BE2C (cell line): ENCODE results near the gene PARP6. TPM values are rescaled to one million over a fixed set of nuclear protein-coding genes. Genes with fewer than 3 reads are reported as not detected.
A peak's percentile ranks its signal among the peaks of the same experiment; 100 is the strongest.

Experiments used
- DNase-seq: peaks from one replicate; pipeline ENCODE4 v3.0.0-alpha.2; 2020
- H3K27me3 ChIP-seq: fragments of 250-450 bp; sonication (Bioruptor Pico); 2 replicates; pipeline ENCODE4 v1.5.1; 2020; ENCODE audit warnings: mild to moderate bottlenecking
- H3K36me3 ChIP-seq: fragments of 250-450 bp; sonication (Bioruptor Pico); 2 replicates; pipeline ENCODE4 v1.5.1; 2020; ENCODE audit warnings: mild to moderate bottlenecking
- H3K4me1 ChIP-seq: fragments of 250-450 bp; sonication (Bioruptor Pico); 2 replicates; pipeline ENCODE4 v1.5.1; 2020
- H3K4me3 ChIP-seq: 2 replicates; pipeline ENCODE4 v1.5.1; 2011; ENCODE audit warnings: low read depth, low read length
- H3K9me3 ChIP-seq: fragments of 250-450 bp; sonication (Bioruptor Pico); 2 replicates; pipeline ENCODE4 v1.5.1; 2020
- CTCF ChIP-seq: IDR thresholded peaks from 2 replicates; pipeline ENCODE4 v1.5.1; 2012; ENCODE audit warnings: mild to moderate bottlenecking, low read depth, low read length
- polyA plus RNA-seq: library from polyadenylated mRNA; unstranded; fragments of >200 nt; gene quantifications from one replicate; pipeline ENCODE4 v1.2.1, GENCODE V29; 2012; ENCODE audit warnings: low read depth, missing spikeins; ENCODE audit not compliant: insufficient read length, insufficient read depth

Gene PARP6
- 260 TPM for polyA plus RNA-seq

- TF ChIP-seq CTCF: peak; percentile 70
- H3K36me3 ChIP-seq: peaks cover 15% of the 10 kb centered on the region
These were observed at the start of gene PARP6 for GRCh38 chr15:72272213-72272996. PARP6 (minus strand) TSS chr15:72272554; CDS start chr15:72267477, 5,077 bp downstream.

GRCh38 chr15:72319985-72320671, 47.8 kb upstream of the PARP6 start, which contains the start of gene CELF6:
CELF6 (minus strand) TSS chr15:72320157; CDS start chr15:72319874, 283 bp downstream.
- Histone ChIP-seq H3K36me3 (no peaks in the 10 kb centered on the region), H3K4me3 (peak within 1 kb of the TSS; percentile 67), H3K9me3 (no peaks in the 10 kb centered on the region), H3K27me3 (no peaks in the 10 kb centered on the region), H3K4me1 (peaks cover 14% of the 10 kb centered on the region)
- peak; percentile 99 for DNase-seq
- no peak for TF ChIP-seq CTCF

More at GRCh38 chr15:72272213-72272996, at the start of gene PARP6:
- peak; percentile 99 for DNase-seq
- no peaks in the 10 kb centered on the region for H3K9me3 ChIP-seq
- no peaks in the 10 kb centered on the region for H3K27me3 ChIP-seq
- peak within 1 kb of the TSS; percentile 81 for H3K4me3 ChIP-seq
- H3K4me1 ChIP-seq: no peaks in the 10 kb centered on the region

GRCh38 chr15:72319360-72319984, 47.1 kb upstream of the PARP6 start:
- Histone ChIP-seq H3K36me3 (no peaks in the 10 kb centered on the region), H3K27me3 (no peaks in the 10 kb centered on the region), H3K4me1 (peaks cover 14% of the 10 kb centered on the region), H3K9me3 (no peaks in the 10 kb centered on the region), H3K4me3 (peak overlapping the region; percentile 57)
- no peak for TF ChIP-seq CTCF
- no peak for DNase-seq

GRCh38 chr15:72318408-72318942, 46.1 kb upstream of the PARP6 start:
- no peaks in the 10 kb centered on the region for H3K27me3 ChIP-seq
- peaks cover 14% of the 10 kb centered on the region for H3K4me1 ChIP-seq
- TF ChIP-seq CTCF: no peak
- no peak overlapping the region for H3K4me3 ChIP-seq
- H3K9me3 ChIP-seq: no peaks in the 10 kb centered on the region
- no peak for DNase-seq
- H3K36me3 ChIP-seq: no peaks in the 10 kb centered on the region

- Histone ChIP-seq H3K36me3 (no peaks in the 10 kb centered on the region), H3K9me3 (no peaks in the 10 kb centered on the region), H3K4me3 (no peak overlapping the region), H3K4me1 (peaks cover 14% of the 10 kb centered on the region), H3K27me3 (no peaks in the 10 kb centered on the region)
- TF ChIP-seq CTCF: no peak
- DNase-seq: peak; percentile 91
These were observed 43.5 kb upstream of the PARP6 start for GRCh38 chr15:72315706-72316370.
